Brain pericyte (primary cell): ENCODE results near the gene IL23A.
"Not testable (repeated sequence)": the region's sequence is repeated elsewhere in the genome, so short reads cannot be mapped to it uniquely, and the experiment has no call there.

ENCODE experiments used
- DNase-seq: peaks from one replicate; pipeline ENCODE4 v3.0.0-alpha.2; 2012; ENCODE audit warnings: low read depth, low spot score

Gene IL23A

DNA sequence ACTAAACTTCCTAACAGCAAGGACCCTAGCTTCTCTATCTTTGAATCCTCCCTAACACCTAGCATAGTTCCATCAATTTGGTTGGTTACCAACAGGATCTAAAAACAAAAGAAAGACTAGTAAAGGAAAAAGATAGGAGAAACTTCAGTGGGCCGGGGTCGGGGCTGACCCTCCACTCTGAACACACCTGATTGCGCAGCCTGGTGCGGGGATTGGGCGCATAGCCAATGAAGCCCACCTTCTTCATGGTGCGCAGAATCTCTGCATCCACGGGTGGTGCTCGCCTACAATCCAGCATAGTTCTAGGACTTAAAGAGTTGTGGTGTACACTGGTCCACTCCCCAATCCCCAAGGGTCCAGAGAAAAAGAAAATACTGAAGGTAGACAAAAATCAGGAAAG, 12.6 kb upstream of the IL23A start:
- DNase-seq: no peak

DNA sequence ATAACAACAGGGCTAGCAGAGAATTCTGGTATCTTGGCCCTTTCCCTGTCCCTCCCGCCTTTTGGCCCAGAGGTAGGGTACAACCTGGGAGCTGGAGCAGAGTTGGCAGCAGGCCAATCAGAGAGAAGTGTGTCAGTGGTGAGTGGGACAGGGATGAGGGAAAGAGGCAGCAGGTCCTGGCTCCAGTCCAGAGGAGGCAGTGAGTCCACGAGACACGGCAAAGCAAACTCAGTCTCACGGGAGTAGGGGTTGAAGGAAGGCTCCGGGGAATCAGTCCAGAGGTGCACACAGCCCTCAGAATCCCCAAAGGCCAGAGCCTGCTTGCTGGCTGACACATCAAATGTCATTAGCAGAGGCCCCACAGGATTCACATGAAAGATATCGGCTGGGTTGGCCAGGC, 12.2 kb upstream of the IL23A start:
- DNase-seq: no peak

- DNase-seq: no peak
Measured at GRCh38 chr12:56330936-56331490, 7.7 kb upstream of the IL23A start.

DNA sequence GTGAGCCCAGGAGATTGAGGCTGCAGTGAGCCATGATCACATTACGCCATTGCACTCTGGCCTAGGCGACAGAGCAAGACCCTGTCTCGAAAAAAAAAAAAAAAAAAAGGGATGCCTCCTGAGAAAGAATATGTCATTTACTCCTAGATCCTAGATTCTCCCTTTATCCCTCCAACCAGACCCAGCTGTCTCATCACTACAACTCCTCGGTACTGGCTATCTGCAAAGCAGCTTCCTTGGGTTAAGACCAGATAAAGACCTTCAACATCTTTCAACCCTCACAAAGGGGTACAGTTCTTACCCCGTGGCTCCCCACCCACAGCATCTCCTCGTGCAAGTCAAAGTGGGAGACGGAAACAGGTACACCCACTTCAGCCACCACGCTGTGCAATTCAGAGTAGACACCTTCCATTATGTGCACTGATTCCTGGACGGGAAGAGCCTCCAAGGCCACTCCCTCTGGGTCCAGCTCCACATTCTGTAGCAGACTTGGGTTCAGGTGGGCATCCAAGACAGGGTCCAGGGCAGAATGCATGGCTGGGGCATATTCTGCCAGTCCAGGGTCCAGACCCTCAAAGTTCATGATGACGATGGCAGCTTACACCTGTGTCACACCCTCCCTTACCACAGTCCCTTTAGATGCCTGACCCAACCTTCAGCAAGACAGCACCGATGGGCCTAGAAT, 6.0 kb upstream of the IL23A start:
- no peak for DNase-seq

GRCh38 chr12:56333197-56333678, 5.4 kb upstream of the IL23A start:
- no peak for DNase-seq

DNA sequence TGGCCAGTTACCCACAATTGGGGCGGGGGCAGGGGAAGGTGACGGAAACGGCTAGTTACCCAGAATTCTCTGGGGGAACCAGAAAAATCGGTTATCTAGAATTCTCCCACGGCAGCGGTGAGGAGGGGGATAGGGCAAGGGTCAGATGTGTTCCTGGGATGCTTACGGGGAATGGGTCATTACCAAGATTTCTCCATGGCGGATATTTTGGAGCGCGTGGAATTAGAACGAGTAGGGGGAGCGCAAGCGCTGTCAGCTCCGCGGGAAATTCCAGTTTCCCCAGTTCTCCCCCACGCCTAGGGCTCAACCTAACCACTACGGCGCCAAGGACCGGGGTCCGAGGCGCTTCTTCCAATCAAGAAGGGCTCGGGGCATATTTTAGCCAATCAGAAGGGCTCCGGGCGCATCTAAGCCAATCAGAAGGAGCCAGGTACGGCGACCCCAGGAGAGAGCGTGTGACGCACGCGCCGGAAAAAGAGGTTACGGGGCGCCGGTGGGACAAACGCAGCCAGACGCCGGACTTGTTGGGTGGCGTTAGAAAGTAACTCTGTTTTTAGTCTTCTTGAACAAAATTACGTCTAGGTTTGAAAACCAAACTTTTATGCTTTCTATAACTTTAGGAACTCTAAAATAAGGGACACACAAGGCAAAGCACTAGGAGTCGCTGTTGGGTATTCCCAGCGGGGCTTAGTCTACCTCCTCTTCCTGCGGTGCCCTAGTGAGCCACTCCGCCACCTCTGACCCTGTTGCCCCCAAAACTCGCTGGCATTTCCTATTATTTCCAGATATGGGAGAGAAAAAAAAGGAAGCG, 4.8 kb upstream of the IL23A start, which contains the start of gene PAN2:
TSS of gene PAN2 (minus strand) at position 322 of the 811 bp plus-strand sequence. CDS start 906 bp downstream, outside the sequence.
- peak; percentile 92 for DNase-seq

- no peak for DNase-seq
Measured at GRCh38 chr12:56334490-56334793, 4.2 kb upstream of the IL23A start.

GRCh38 chr12:56335527-56335926, 3.2 kb upstream of the IL23A start:
- not testable (repeated sequence) for DNase-seq

DNA sequence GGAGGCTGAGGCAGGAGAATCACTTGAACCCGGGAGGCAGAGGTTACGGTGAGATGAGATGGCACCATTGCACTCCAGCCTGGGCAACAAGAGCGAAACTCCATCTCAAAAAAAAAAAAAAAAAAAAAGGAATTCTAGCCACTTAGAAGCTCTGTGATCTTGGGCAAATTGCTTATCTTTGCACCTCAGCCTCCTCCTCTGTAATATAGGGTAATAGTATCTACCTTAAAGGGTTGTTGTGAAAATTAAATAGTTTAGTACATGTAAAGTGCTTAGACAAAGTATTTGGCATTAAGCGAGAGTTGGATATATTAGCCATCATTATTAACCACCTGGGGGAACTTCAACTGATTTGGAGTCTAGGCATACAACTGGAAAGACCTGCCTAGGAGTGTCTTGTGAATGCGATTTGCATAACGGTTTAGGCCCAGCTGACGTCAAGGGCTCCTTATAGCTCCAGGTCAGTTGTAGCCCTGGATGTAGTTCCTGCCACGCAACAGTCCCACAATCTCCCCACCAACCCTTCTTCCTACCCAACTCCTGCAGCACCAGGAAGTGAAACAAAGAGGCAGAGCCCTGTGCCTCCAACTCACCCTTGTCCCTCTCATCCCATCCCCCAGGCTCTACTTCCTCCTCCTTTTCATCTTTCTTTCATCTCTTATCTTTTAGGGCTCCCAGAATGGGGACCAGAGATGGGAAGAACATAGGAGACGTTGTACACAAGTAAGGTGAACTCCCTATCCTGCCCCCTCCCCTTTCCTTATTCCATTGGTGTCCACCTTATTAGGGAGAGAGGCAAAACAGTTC, 2.1 kb upstream of the IL23A start:
- DNase-seq: no peak

- no peak for DNase-seq
Measured at GRCh38 chr12:56337753-56338251, 882 bp upstream of the IL23A start.

GRCh38 chr12:56339158-56339422, 406 bp downstream of the IL23A start:
- no peak for DNase-seq

DNA sequence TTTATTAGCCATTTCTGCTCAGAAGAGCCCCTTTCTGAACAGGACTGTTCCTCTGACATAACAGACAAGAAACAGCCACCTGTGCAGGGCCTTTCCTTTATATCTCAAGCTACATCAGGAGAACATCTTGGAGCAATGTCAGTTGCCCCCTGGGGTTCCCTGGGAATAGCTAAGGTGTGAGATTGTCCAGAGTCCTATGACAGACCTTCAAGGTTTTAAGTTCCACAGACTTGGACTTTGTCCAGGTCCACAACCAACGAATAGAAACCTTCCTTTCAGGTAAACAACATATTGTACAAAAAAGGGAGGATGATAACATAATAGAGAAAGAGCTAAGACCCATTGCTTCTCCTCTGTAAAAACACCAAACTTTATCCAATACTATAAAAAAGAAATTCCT, 2.9 kb downstream of the IL23A start:
- no peak for DNase-seq

GRCh38 chr12:56342290-56342689, 3.6 kb downstream of the IL23A start:
- DNase-seq: not testable (repeated sequence)

DNA sequence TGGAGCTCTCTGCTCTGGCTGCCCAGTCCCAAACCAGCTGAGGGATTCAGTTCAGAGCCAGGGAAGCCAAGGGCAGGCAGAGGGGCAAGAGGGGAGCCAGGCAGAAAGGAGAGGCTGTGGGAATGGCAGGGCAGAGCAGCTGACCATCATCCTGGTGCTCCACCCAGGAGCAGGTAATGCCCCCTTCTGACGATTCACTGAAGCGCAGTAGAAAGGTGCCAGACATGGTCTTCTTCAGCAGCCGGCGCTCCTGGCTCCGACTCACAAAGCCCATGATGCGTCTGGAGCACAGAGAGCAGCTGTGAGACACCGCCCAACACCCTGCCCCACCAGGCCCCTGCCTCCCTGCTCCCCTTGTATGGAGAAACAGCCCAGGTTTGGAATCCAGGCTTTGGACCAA, 8.0 kb downstream of the IL23A start:
- DNase-seq: no peak

GRCh38 chr12:56347255-56347654, 8.6 kb downstream of the IL23A start:
- DNase-seq: not testable (repeated sequence)

DNA sequence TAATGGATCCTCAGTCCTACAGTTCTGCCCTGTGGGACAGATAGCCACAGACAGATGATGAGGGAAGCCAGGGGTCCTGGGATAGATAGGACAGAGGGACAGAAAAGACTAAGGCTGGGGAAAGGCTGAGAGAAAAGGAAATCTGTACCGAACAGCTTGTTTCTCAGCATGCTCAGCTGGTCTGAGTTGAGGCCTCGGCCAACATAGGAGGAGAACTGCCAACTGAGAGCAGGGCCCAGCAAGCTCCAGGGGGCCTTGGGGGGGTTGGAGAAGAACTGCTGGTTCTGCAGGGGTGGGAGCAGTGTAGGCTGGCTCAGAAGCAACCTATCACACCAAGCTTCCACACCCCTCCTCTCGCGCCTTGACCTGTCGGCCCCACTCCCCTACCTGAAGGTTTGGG, 10.1 kb downstream of the IL23A start:
- no peak for DNase-seq

- no peak for DNase-seq
Measured at GRCh38 chr12:56350662-56351061, 12.0 kb downstream of the IL23A start.

GRCh38 chr12:56351325-56351724, 12.6 kb downstream of the IL23A start:
- no peak for DNase-seq

GRCh38 chr12:56358836-56359532, 20.3 kb downstream of the IL23A start:
- DNase-seq: peak; percentile 18

DNA sequence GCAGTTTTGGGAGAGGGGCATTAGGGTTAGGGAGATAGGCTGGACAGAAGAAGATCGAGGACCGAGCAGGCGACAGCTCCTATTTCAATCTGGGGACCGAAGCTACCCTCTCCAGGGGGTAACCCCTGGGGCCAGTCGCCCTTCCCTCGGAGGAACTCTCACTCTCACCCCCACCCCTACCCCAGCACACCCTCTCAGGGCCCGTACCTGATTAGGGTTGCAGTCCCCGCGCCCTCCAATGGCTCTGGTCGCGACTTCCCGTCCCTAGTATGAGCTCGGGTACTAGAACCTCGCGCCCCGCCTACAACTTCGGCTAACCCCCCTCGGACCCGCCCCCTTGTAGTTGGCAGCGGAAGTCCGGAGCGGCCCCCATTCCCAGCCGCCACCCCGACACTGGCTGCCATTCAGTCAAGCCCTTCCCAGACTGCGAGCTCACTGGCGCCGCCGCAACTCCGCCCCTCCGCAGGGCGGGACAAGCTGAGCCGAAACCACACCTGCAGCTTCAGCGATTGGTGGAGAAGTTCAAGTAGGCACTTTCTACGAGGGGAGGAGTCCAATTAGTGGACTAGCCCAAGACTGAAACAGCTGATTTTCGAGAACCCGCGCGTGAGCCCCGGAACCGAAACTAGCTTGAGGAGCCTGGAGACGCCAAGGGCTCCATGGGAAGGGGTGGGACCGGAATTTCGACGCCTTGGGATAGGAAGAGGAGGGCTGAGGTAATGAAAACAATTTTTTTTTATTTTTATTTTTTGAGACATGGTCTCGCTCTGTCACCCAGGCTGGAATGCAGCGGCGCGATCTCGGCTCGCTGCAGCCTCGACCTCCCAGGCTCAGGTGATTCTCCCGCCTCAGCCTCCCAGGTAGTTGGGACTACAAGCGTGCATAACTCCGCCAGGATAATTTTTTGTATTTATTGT, 21.4 kb downstream of the IL23A start, which contains the start of gene STAT2:
TSS of gene STAT2 (minus strand) at position 257 of the 917 bp plus-strand sequence. CDS start 3,536 bp downstream, outside the sequence.
- peak; percentile 99 for DNase-seq
